GM18502 (cell line): Measurements from ENCODE around the gene OR51I2.

Source experiments
- ATAC-seq: cut with Tn5 transposase; IDR thresholded peaks from one replicate; pipeline ENCODE4 v1.9.1; 2021; ENCODE audit warnings: mild to moderate bottlenecking; ENCODE audit not compliant: unreplicated experiment, poor library complexity

Gene OR51I2, protein sequence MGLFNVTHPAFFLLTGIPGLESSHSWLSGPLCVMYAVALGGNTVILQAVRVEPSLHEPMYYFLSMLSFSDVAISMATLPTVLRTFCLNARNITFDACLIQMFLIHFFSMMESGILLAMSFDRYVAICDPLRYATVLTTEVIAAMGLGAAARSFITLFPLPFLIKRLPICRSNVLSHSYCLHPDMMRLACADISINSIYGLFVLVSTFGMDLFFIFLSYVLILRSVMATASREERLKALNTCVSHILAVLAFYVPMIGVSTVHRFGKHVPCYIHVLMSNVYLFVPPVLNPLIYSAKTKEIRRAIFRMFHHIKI

DNA sequence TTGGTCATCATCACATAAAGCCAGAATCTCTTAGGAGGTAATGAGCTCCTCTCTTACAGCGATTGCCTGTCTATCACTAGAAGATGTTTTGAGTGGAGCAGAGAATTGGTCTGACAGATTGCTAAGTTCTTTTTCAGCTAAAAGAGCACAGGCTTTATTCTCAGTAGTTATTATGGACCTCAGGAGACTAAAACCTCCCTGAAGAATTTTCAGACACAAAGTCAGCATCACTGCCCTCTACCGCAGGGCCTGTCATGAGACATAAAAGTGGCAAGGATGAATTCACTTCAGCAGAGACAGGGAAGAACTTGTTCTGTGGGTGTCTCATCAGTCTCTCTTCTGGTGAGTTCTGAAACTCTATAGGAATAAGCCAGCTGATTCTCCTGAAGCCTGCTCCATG is at the start of gene OR51I2:
TSS of gene OR51I2 (plus strand) at position 301 of the 400 bp plus-strand sequence. CDS start 4,166 bp downstream, outside the sequence.
- no peak for ATAC-seq

DNA sequence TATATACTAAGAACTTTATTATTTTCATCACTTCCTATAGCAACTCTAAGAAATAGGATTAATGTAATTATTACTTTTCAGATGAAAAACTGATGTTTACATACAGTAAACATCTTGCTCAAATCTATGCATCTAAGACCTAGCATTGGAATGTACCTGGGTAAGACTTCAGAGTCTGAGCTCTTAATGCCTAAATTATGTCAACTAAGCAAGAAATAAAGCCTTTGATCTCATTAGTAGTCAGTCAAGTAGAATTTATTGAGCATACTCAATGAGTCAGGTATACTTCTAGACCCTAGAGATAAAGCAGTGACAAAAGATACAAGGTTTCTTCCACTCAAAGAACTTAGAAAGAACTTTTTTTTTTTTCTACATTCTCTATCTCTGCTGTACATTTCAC is 44.0 kb upstream of the OR51I2 start:
- no peak for ATAC-seq

DNA sequence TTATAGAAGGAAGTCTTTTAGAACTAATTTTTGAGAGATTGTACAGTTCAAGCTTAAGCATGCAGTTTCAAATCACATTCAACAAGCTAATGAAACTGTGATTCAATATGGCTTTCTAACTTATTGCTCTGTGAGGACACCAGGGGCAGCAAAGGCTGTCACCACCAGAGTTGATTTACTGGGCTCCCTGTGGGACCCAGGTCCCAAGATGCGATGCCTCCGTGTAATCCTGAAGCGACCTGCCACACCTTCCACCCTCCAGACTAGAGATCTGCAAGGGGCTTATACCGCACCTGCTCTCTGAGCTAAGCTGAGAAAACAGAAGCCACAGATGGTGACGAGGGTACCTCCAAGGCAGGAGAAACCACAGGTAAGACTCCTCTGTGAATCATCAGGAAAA is 28.1 kb upstream of the OR51I2 start:
- no peak for ATAC-seq

DNA sequence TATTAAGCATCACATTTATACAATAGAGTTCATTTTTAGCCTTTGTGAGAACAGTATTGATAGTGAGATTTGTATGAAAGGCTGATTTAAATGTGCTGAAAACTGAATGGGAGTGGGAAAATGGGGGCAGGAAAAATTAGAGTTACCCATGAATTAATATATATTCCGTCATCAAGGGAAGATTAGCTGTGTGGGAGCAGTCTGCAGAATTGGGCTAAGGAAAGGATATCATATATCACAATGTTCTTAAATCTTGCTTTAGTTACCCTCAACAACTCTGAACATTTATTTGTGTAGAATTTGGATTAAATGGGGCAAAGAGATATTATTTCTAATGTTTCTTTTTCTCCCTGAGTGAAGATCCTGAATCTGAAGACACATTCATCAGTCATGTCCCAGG is 27.3 kb upstream of the OR51I2 start, which contains the start of gene OR51Q1:
TSS of gene OR51Q1 (plus strand) at position 301 of the 400 bp plus-strand sequence. CDS start at position 391, 90 bp downstream.
- ATAC-seq = no peak

DNA sequence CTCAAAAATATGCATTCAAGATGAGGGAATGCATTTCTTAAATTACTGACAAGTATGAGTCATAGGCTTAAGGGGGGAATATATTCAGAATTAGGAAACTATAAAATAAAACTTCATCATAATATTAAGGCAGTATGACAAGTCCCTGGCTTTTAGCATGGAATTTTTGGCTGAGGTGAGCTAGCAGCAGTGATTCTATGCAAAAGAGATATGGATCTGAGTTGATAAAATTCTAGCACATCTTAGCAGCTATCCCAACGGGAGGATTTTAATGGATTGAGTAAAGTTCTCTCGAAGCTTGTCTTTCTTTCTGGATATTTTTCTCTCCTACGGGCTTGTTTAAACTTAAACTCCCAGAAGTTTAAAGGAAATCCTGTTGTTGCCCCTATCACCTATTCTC is 26.0 kb upstream of the OR51I2 start:
- no peak for ATAC-seq

DNA sequence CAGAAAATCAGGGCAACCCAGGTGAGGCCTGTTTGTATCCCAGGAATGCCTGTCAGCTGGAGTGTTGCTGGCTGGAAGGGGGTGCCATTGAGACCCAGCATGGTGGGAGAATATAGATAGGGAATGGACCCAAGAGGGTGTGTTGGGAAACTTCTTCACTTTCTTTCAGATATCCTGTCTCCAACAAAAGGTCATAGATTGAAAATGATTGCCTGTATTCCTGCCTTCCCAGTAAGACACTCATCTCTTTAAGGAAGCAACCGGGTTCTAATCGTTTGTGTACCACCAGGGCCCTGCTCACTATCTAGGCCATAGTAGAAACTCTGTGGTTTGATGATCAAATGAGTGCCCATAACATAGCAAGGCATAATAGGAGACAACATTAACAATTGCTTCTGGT is 7.7 kb upstream of the OR51I2 start, which contains the start of gene OR51I1:
TSS of gene OR51I1 (minus strand) at position 101 of the 400 bp plus-strand sequence. CDS start at position 101, 0 bp downstream.
- no peak for ATAC-seq

DNA sequence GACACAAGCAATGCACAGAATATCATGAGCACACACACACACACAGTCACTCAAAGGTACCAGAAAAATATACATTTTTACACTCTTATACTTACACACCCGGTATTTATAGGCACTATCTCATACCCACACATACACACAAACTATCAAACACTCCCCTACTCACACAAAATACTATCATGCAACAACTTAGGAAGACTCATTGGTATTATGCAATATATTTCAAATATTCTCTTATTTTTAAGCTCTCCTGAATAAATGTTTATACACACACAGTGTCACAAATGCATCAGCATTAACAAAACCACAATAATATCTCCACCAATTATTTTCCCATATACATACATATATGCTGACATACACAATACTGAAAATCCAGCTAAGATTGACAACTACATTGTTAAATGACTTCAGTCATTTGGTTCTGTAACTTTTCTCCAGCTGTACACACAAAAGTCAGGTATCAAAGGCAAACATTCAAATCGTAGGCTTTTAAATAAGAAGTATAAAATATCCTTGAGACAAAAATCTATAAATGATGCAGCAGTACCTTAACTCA is 5.2 kb upstream of the OR51I2 start:
- ATAC-seq = no peak

DNA sequence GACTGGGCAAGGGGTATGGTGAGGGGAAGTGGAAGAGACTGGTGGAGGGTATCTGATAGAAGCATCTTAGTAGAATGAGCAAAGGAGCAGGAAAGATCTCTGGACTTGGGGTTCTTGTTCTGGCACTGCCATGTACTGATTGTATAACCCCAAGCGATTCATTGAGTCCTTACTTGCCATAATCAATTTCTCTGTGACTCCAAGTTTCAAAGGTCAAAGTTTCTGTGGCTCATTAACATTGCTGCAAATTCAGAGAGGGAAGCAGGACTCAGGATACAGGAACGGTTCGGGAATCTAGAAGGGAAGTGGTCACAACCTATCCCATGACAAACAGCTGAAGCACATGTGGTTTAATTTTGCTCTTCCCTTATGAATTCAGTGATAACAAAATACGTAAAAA is 309 bp downstream of the OR51I2 start:
- no peak for ATAC-seq

DNA sequence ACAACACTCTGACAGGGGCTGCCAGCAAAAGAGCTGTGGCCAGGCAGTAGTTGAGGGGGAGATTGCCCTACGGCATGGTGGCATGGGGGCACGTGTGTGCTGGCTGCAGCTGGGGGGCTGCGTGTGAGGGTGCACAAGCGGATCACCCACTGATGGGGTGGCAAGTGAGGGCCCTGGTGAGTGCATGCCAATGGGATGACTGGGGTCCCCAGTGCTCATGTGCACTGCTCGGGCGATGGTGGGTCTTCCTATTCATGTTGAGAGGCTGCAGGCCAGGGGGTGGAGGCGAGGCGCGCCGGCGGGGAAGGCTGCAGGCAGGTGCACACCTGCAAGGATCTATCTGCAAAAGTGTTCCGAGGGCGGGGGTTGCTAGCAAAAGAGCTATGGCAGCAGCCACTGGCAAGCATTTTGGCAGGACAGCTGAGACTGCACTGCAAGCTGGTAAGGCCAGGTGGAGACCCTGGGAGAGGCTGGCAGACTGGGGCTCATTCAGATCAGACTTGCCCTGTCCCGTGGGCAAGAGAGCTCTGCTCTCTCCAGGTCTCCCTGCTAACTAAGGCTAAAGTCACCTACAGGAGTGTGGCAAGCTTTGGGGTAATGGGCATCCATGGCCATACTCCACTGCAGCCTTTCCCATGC is 12.0 kb downstream of the OR51I2 start:
- no peak for ATAC-seq

DNA sequence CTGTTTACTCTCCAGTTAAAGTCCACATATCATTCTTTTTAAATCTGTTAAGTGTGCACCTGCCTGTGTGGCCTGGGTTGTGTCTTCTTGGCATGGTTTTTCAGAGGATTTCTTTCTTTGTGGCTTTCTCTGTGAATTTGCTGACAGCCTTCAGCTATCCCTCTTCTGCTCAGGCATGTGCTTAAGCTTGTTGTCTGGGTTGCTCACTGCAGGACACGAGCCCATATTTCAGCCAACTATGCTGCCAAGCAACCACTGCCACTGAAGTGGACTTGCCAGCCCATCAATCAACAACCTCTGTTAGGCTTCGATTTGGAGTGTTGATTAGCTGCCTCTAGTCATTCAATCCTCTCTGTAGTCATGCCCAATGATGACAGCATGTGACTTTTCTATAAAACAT is 18.4 kb downstream of the OR51I2 start:
- no peak for ATAC-seq

DNA sequence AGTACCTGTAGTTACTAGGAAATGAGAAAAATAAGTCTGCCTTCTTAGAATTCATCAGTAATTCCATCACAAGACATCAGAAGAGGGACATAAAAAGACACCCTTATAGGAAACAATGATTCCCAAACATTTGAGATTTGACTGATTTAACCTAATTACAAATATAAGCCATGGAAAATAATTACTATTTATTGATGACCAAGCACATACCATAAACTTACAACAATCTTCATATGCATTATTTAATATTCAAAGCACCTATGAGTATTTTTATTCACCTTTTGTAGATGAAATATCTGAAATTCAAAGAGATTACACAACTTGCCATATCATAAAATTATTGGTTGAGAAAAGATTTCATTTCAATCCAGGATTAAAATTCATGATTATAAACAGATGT is 24.8 kb downstream of the OR51I2 start:
- no peak for ATAC-seq

DNA sequence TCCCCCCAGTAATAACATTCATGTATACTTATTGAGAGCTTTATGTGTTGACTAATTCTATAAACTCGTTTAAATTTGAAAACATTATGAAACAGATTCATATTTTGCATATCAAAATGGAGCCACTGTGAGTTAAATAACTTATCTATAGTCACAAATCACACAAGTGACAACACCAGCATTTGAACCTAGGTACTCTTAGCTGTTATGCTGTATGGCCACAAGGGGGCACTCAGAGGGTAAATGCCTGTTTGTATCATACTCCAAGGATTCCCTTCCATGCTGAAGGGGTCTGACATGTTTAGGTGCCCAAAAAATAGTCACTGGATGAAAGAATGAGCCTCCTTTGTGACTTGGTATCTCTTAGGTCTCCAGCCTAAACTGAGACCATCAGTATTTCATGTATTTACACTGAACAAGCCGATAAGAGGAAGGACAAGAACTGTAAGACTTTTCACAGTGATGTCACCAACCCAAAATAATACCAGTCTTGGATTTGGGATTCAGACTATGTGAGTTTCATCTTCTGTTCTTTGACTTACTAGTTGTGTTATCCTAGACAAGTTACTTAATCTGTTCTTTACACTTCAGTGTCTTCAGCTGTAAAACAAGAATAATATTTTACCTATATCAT is 27.2 kb downstream of the OR51I2 start:
- ATAC-seq = peak; percentile 84

DNA sequence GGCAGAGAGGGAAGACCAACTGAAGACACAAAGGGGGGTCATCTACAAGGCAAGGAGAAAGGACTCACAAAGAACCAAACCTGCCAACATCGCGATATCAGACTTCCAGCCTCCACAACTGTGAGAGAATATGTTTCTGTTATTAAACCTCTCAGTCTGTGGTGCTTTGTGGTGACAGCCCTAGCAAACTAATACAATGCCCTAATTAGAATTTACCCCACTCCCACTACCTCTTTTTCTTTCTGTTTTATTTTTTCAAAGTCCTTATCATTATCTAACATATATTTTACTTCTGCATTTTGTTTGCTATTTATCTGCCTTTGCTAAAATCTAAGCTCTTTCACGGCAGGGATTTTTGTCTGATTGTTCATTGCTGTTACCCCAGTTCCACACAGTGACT is 36.9 kb downstream of the OR51I2 start:
- no peak for ATAC-seq

DNA sequence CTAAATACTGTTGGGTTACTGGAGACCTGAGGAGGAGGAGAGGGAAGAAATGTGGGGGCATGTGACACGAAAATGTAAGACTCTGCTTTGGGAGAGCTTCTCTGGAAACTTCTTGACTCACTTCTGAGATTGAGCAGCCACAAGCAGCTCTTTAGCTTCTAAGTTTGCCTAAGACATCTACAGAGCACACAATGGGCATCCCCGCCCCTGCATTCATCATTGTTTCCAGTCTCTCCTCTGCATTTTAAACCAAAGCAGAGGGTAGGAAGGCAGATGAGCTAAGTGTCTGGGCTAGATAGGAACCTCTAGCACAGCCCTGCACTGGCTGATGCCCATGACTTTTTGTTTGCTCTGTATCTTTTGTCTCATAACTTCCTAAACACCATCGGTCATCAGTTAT is 37.3 kb downstream of the OR51I2 start:
- ATAC-seq = no peak

DNA sequence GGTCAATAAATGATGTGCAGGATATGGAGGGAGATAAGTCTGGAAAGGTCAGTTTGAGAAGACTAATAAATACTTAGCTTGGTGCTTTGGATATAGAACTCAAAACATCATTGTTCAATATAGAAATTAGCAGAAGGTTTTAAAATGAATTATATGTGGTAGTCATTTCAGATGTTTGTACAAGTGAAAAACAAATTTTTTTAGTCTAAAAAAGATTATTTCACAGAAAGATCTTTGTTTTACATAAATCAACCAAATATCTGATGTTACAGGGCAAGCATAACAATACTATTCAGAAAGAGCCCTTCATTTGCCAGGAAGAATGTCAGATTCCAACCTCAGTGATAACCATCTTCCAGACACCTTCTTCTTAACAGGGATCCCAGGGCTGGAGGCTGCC is 39.3 kb downstream of the OR51I2 start, which contains the start of gene OR52D1:
TSS of gene OR52D1 (plus strand) at position 301 of the 400 bp plus-strand sequence. CDS start at position 323, 22 bp downstream.
- no peak for ATAC-seq

DNA sequence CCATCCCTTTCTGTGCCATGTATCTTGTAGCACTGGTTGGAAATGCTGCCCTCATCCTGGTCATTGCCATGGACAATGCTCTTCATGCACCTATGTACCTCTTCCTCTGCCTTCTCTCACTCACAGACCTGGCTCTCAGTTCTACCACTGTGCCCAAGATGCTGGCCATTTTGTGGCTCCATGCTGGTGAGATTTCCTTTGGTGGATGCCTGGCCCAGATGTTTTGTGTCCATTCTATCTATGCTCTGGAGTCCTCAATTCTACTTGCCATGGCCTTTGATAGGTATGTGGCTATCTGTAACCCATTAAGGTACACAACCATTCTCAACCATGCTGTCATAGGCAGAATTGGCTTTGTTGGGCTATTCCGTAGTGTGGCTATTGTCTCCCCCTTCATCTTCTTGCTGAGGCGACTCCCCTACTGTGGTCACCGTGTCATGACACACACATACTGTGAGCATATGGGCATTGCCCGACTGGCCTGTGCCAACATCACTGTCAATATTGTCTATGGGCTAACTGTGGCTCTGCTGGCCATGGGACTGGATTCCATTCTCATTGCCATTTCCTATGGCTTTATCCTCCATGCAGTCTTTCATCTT is 39.8 kb downstream of the OR51I2 start:
- no peak for ATAC-seq

DNA sequence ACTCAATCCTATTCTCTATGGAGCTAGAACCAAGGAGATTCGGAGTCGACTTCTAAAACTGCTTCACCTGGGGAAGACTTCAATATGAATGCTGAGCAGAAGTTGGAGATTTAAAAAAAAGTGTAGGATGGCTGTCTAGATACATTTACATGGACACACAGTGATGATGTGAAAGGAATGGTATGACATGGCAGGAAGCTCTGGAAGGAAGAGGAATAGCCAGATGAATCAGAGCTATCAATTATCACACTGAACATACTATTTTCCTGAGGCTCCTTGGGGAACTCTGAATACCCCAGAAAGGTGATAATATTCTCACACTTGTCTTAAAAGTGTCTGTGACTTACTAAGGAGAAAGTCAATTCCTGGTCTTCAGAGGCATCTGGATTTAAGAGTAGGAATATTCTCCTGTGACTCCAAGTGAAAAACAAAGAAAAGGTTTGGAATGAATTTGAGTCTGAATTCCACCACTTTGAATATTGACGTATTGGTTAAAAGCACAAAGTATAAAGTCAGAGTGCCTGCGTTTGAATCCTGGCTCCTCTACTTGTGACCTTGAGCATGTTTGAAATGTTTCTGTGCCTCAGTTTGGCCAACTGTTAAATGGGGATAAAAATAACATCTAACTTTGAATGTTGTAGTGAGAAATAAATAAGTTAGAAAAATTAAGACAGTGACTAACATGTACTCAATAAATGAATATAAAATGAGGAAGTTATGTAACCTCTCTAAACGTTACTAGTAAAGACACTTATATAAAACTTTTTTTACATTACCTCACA is 40.6 kb downstream of the OR51I2 start:
- no peak for ATAC-seq

DNA sequence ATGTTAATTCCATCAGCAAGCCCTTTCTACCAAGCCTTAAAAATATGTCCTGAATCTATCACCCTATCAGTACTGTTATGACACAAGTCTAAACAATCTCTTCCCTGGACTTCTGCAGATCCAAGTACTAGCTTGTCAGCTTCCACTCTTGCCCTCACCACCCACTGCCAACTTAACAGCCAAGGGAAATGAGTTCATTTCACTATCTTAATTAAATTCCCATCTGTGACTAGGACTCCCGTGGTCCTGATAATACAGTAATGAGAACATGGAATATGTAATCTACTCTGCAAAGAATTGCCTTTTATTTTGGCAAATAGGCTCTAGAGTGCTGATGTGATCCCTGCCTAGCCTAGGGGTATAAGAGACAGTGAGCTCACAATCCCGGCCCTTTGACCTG is 50.5 kb downstream of the OR51I2 start:
- ATAC-seq = no peak

DNA sequence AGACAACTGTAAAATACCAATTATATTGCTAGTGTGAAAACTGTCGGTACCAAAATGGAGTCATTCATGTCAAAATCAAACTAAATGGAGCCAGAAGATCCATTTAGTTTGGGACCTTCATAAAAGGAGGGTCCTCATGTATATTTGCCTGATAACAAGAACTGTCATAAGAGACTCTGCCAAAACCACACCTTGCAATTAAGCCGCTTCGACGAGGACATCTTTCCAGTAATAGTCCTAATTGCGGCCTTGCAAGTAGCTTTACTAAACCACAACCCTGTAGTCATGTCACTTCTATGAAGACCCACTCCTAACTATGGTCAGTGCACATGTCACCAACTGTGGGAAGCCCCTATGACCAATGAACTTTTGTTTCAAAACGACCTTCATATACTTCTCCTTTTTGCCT is 51.3 kb downstream of the OR51I2 start:
- no peak for ATAC-seq
